ENCODE results near the gene CDH4.

- TF ChIP-seq EZH2 (IDR thresholded peaks at IDR 0.05; ENCODE audit: low read depth) (no peak), CTCF (conservative IDR thresholded peaks at IDR 0.05) (no peak)
These were observed 597.3 kb downstream of the CDH4 start for GRCh38 chr20:61849376-61849775.
